ENCODE measurements around the gene CCDC15. TPM values are rescaled to one million over a fixed set of nuclear protein-coding genes. Genes with fewer than 3 reads are reported as not detected.
"Not testable (repeated sequence)": the region's sequence is repeated elsewhere in the genome, so short reads cannot be mapped to it uniquely, and the experiment has no call there.

Gene CCDC15
- total RNA-seq, 1 donor from 2014 or later = 0.38 TPM

GRCh38 chr11:124977006-124977405, 23.0 kb downstream of the CCDC15 start:
- intact Hi-C loops (cut with DNase I) = no loop called here
- ATAC-seq (no peak), DNase-seq (ENCODE audit: missing footprints) (no peak)

- ATAC-seq (no peak), DNase-seq (ENCODE audit: missing footprints) (no peak)
- intact Hi-C loops (cut with DNase I) = no loop called here
Measured at GRCh38 chr11:124978316-124978715, 24.3 kb downstream of the CCDC15 start.

- DNase-seq (ENCODE audit: missing footprints) = no peak
- intact Hi-C loops (cut with DNase I) = no loop called here
- no peak for ATAC-seq
Measured at GRCh38 chr11:124982043-124982442, 28.0 kb downstream of the CCDC15 start.

- DNase-seq (ENCODE audit: missing footprints) (no peak), ATAC-seq (no peak)
- intact Hi-C loops (cut with DNase I) = no loop called here
Measured at GRCh38 chr11:124983674-124984511, 29.9 kb downstream of the CCDC15 start.

GRCh38 chr11:124984512-124984854, 30.5 kb downstream of the CCDC15 start:
- DNase-seq (ENCODE audit: missing footprints) = peak; percentile 53
- ATAC-seq = no peak
- intact Hi-C loops (cut with DNase I) = no loop called here

- DNase-seq (ENCODE audit: missing footprints) = no peak
- intact Hi-C loops (cut with DNase I) = no loop called here
- ATAC-seq = no peak
Measured at GRCh38 chr11:124987096-124987495, 33.1 kb downstream of the CCDC15 start.

GRCh38 chr11:124988063-124988462, 34.1 kb downstream of the CCDC15 start:
- DNase-seq (ENCODE audit: missing footprints) (no peak), ATAC-seq (no peak)
- intact Hi-C loops (cut with DNase I) = no loop called here

- intact Hi-C loops (cut with DNase I) = no loop called here
- no peak for ATAC-seq
- DNase-seq (ENCODE audit: missing footprints) = no peak
Measured at GRCh38 chr11:125001079-125001778, 47.2 kb downstream of the CCDC15 start.

GRCh38 chr11:125001849-125002248, 47.8 kb downstream of the CCDC15 start:
- ATAC-seq (no peak), DNase-seq (ENCODE audit: missing footprints) (no peak)
- intact Hi-C loops (cut with DNase I) = no loop called here

GRCh38 chr11:125005491-125005890, 51.5 kb downstream of the CCDC15 start:
- ATAC-seq = no peak
- no peak for DNase-seq (ENCODE audit: missing footprints)
- intact Hi-C loops (cut with DNase I) = no loop called here

- intact Hi-C loops (cut with DNase I) = no loop called here
- ATAC-seq = no peak
Measured at GRCh38 chr11:125016413-125016812, 62.4 kb downstream of the CCDC15 start.

GRCh38 chr11:125020342-125020741, 66.3 kb downstream of the CCDC15 start:
- ATAC-seq (no peak), DNase-seq (ENCODE audit: missing footprints) (no peak)
- intact Hi-C loops (cut with DNase I) = no loop called here

More at GRCh38 chr11:125016413-125016812, 62.4 kb downstream of the CCDC15 start:
- no peak for DNase-seq (ENCODE audit: missing footprints)

- DNase-seq (ENCODE audit: missing footprints) = no peak
- ATAC-seq = no peak
- intact Hi-C loops (cut with DNase I) = no loop called here
Measured at GRCh38 chr11:125022551-125022950, 68.5 kb downstream of the CCDC15 start.

GRCh38 chr11:125025968-125026367, 72.0 kb downstream of the CCDC15 start:
- no peak for ATAC-seq
- no peak for DNase-seq (ENCODE audit: missing footprints)
- intact Hi-C loops (cut with DNase I) = no loop called here

GRCh38 chr11:125029431-125029830, 75.4 kb downstream of the CCDC15 start:
- intact Hi-C loops (cut with DNase I); ATAC-seq; DNase-seq (ENCODE audit: missing footprints): not testable (repeated sequence)

GRCh38 chr11:125036933-125037332, 82.9 kb downstream of the CCDC15 start:
- DNase-seq (ENCODE audit: missing footprints) = no peak
- intact Hi-C loops (cut with DNase I) = no loop called here
- ATAC-seq = no peak

GRCh38 chr11:125049164-125049792, 95.3 kb downstream of the CCDC15 start:
- intact Hi-C loops (cut with DNase I) = no loop called here
- no peak for ATAC-seq
- DNase-seq (ENCODE audit: missing footprints) = no peak

GRCh38 chr11:125052047-125052446, 98.0 kb downstream of the CCDC15 start:
- ATAC-seq = no peak
- DNase-seq (ENCODE audit: missing footprints) = no peak
- intact Hi-C loops (cut with DNase I) = no loop called here

- intact Hi-C loops (cut with DNase I) = no loop called here
- ATAC-seq = no peak
Measured at GRCh38 chr11:125053167-125053566, 99.2 kb downstream of the CCDC15 start.

More at GRCh38 chr11:125053167-125053566, 99.2 kb downstream of the CCDC15 start:
- DNase-seq (ENCODE audit: missing footprints) = no peak
